ENCODE results near the gene NPNT.
"Not testable (repeated sequence)": the region's sequence is repeated elsewhere in the genome, so short reads cannot be mapped to it uniquely, and the experiment has no call there.

The NPNT gene, protein sequence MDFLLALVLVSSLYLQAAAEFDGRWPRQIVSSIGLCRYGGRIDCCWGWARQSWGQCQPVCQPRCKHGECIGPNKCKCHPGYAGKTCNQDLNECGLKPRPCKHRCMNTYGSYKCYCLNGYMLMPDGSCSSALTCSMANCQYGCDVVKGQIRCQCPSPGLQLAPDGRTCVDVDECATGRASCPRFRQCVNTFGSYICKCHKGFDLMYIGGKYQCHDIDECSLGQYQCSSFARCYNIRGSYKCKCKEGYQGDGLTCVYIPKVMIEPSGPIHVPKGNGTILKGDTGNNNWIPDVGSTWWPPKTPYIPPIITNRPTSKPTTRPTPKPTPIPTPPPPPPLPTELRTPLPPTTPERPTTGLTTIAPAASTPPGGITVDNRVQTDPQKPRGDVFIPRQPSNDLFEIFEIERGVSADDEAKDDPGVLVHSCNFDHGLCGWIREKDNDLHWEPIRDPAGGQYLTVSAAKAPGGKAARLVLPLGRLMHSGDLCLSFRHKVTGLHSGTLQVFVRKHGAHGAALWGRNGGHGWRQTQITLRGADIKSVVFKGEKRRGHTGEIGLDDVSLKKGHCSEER

DNA sequence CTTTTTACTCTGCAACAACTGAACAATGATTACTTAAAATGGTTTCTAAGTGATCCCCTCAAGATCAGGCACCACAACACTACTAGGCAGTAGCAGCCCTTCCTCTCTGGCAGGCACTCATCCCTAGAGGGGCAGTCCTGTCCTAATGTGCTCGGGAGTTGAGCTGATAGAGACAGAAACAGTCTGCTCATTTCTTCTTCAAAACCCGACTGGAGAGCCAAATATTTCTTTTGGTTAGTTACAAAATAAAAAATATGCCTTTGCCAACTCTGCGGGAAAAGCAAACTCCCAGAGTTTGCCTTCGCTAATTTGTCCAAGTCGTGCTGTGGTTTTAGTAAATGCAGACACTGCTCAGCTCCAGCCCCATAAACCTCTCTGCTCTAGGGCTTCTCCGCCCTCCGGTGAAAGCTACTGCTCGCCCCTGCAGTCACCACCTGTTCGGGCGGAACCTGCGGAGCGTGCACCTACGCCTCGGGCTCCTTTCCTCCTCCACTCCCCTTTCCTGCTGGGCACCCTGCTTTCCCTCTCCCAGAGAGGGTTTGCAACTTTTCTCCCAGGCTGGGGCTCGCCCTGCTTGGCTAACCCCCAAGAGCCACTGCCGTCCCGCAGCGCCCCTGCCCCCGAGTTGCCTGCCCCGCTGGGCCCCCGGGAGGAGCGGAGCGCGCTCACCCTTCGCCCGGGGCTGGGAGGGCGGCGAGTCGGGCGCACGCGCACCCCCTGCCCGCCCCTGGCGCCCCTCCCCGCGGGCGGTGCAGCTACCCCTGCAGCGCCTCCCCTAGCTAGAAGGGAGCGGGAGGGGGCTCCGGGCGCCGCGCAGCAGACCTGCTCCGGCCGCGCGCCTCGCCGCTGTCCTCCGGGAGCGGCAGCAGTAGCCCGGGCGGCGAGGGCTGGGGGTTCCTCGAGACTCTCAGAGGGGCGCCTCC lies at the start of gene NPNT:
Gene NPNT (plus strand): TSS at position 812 of the 923 bp plus-strand sequence. CDS start 182 bp downstream, outside the sequence.
- DNase-seq, result no peak

DNA sequence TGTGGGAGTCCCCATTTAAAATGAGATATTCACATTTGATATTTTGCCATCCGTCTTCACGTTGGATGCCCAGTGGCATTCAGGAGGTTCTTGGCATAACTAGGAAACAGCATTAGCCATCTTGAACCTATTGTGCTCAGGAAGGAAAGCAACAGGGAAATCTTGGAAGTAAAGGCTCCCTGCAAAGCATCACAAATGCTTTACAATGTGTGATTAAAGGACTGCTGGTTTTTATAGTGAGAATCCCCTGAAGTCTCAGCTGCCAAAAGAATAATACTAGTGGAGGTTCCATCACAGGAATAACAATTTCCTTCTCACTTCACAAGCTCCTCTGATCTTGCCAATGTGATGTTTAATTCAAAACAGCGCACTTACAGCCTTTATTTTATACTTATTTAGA lies 49.7 kb upstream of the NPNT start:
- DNase-seq, result no peak

DNA sequence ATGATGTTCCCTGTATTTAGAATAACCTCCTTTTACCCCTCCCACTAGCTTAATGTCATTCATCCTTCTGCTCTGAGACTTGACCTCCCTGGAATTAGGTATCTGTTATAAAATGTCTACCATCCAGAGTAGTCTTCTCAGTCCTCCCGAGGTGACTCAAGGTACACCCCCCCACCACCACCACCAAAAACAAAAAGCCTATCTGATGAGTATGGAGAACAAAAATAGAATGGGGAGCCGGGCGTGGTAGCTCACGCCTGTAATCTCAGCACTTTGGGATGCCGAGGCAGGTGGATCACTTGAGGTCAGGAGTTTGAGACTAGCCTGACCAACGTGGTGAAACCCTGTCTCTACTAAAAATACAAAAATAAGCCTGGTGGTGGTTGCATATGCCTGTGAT lies 46.9 kb upstream of the NPNT start:
- DNase-seq, result not testable (repeated sequence)

DNA sequence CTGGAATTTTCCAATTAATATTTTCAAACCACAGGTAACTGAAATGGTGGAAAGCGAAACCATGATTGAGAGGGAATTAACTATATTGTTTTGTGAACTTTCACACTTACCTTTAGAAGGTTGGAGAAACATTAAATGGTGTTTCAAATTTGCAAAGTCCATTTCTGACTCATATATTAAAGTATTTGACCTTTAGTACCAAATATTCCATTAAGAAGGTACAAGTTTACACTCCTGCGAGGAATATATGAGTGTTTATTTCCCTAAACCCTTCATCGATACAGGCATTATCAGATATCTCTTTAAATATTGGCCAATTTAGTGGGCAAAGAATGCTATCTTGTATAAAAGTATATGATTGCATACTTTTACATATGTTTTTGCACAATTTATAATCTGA lies 44.1 kb upstream of the NPNT start:
- DNase-seq, result no peak

DNA sequence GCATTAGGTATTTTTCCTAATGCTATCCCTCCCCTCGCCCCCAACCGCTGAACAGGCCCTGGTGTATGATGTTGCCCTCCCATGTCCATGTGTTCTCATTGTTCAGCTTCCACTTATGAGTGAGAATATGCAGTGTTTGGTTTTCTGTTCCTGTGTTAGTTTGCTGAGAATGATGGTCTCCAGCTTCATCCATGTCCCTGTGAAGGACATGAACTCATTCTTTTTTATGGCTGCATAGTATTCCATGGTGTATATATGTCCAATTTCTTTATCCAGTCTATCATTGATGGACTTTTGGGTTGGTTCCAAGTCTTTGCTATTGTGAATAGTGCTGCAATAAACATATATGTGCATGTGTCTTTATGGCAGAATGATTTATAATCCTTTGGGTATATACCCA lies 43.0 kb upstream of the NPNT start:
- DNase-seq, result not testable (repeated sequence)

DNA sequence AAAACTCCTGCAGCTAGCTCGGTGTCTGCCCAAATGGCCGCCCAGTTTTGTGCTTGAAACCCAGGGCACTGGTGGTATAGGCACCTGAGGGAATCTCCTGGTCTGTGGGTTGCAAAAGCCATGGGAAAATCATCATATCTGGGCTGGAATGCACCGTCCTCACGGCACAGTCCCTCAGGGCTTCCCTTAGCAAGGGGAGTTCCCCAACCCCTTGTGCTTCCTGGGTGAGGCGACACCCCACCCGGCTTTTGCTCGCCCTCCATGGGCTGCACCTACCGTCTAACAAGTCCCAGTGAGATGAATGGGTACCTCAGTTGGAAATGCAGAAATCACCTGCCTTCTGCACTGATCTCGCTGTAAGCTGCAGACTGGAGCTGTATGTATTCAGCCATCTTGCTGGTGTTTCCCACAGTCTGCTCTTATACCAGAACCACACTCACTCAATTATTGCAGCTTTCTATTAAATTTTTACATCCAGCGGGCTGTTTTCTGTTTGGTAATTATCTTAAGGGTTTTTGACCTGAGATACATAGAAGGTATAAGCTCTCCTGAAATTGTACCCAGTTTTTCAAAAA lies 36.7 kb upstream of the NPNT start:
- DNase-seq, result no peak

DNA sequence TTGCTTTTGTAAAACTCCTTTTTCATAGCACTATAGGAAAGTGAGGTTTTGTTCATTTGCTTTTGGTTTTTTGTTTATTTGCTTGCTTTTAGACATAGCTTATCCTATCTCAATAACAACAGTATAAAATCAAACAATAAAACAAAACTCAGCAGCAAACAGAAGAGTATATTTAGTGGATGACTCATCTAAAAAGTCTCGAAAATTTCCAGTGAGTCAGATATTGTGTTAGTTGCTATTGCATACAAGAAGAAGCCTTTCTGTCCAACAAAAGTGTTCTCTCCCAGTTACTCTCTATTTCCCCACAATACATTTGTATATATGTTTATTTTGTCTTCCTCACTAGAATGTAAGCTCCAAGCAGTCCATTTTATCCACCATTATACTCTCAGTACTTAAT lies 36.0 kb upstream of the NPNT start:
- DNase-seq, result no peak

DNA sequence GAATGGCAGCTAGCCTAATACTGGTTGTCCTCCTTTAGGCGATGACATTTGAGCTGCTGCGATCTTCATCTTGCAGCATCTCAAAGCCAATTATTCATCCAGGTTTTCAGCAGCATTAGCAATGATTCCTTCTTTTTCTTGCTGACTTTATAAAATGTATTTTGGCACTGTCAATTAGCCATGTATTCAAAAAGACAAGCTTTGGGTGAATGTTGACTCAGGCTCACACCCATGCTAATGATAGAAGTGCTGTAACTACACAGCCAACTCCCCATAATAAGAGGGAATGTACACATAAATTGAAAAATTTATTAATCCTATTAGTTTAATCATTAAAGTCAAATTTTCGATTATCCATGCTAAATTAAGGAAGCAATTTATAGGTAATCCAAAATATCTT lies 24.3 kb upstream of the NPNT start:
- no peak for DNase-seq

DNA sequence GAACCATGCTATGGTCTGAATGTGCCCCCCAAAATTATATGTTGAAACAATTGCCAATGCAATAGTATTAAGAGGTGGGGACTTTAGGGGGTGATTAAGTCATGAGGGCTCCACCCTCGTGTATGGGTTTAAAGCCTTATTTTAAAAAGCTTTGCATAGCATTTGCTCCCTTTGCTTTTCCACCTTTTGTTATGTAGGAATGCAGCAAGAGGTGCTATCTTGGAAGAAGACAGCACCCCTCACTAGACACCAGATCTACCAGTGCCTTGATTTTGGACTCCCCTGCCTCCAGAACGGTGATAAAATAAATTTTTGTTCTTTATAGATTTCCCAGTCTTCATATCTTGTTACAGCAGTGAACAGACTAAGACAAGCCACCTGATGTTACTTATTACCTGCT lies 23.3 kb upstream of the NPNT start:
- DNase-seq, result no peak

DNA sequence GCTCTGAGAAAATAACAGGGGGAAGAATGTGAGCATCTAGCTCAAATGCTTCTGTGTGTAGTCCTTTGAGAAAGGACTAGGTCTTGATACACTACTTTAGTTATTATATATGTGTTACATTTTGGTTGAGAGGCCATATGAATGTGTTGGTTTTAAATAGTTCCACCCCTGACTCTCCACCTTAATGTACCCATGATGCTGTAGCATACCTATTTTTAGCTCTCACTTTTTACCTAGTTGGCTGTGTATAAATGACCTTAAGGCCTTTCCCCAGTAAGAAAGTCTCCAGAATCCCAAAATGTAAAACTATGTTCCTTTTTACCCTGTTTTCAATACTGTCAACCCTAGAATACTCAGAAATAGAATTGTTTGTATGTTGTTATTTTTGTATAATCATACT lies 20.0 kb upstream of the NPNT start:
- DNase-seq, result no peak

DNA sequence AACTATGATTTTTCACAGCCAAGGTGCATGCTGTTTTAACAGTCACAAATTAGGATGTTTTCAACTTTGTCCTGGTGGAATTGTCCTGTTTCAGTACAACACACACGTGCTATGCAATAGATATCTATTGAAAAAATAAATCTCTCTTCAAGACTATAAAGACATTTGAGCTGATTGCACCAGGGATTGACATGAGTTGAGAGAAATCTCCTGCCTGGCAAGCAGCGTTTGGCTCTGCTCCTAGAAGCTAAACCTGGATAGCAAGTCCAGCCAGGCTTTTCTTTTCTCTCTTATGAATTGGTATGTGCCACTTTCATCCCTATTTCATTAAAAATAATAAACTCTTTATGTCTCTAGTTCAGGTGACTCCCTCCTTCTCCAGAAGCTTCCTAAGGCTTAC lies 16.6 kb upstream of the NPNT start:
- no peak for DNase-seq

DNA sequence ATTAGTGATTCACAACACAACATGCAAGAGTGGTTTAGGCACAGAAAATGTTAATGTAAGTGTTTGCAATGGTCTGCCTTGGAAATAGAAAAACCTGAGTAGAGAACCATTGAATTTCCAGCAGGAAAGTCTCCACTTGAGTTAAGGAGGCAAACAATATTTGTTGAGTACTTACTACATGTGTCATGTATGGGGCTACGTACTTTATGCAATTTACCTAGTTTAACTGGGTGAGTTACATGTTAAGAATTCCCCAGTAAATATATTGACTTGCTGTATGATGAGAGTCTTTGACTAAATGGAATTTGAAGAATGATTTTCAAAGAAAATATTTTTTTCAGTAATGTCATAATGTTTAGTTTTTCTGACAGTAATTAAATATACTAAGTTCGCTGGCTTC lies 7.8 kb upstream of the NPNT start:
- no peak for DNase-seq

DNA sequence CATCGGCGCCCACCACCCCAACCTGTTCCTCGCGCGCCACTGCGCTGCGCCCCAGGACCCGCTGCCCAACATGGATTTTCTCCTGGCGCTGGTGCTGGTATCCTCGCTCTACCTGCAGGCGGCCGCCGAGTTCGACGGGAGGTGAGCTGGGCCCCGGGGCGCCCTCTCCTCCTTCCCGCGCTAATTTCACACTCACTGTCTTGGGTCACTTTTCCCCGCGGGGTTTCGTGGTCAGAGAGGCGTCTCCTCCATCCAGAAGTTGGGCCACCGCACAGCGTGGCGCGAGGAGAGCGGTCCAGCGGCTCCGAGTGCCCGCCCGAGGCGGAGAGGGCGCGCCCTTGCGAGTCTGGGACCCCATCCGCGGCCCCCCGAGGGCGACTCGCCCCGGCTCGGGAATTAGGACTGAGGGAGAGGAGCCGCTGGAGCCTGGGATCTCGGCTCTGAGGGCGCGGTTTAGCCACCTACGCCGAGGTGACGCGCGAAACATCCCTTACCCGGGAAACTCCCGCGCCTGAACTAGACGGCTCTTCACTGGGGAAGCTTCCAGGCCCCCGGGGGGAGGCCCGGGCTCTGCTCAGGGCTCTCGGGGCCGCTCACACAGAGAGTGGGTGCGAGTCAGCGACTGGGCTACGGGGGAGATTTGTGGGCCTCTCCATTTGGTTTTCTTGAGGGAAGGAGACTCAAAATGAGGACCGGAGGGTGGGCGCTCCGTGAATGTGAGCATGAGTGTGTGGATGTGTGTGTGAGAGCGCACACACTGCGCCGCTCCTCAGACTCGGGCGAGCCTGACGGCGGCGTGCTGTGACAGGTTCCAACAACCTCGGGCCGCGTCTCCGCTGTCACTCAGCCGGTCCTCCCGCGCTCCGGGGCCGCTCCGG lies 551 bp downstream of the NPNT start:
- no peak for DNase-seq

DNA sequence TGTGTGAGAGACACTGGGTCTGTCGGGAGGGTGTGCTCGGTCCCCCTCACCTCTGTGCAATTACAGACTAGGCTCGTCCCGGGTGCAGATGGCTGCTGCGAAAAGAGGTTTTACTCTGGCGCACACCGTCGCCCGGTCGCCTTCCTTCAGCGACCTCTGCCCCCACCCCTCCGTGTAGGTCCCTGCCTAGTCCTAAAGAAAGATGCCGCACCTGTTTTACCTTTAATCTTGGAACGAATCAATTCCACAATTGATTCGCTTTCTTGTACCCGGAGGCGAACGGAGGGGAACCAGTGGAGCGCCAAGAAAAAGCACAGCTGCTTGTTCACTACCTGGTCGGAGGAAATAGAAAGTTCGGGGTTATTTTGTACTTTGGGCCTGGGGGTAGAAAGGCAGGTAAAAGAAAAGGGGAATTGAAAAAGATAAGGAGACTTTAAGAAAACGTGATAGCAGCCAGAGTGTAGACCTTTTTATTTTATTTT lies 1.2 kb downstream of the NPNT start:
- no peak for DNase-seq

DNA sequence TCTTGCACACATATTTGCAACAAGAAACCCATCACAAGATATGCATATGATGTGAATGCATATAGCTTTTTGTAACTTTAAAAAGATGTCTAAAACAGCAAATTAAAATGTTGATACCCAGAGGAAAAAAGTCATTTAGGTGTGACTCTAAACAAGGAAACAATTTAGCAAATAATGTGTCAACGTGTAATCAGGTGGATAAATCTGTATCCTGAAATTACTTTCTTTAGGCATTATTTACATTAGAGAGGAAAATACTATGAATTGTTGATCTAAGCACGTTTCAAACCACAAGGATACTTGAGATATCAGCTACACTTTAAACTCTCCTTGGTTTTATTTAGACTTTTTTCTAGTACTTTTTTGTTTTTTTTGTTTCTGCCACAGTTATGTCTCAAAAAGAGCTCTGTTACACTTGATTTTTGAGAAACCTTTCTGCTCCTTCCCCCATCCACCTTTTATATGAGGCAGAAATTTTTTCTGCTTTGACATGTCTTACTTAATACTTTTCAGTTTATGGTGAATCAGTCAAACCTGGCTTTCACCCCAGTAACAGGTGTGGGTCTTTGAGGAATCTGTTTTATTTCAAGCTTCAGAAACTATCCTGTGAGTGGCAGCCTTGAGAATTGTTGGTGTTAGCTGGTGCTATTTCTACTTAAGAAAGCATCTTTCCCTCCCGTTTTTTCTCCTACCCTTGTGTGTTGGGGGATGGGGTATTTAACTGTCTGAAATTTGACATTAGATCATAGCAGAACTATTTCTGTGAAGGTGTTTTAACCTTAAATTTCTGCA lies 1.9 kb downstream of the NPNT start:
- no peak for DNase-seq

DNA sequence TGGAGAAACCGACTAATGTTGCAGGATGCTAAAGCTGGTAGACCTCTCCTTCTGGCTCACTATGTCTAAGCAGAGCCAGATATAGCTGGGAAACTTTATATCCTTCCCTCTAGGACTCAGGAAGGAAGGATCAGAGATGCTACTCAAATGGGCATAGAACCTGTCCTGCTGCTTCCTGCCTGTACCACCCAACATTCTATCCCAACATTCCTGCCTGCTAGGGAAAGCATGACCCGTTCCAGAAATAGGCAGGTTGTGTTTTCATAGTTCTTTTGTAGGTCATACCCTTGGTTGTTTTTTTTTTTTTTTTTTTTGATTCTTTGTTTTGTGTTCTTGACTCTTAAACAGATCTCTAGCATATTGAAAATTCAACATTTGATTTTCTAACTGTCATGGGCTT lies 5.3 kb downstream of the NPNT start:
- no peak for DNase-seq

DNA sequence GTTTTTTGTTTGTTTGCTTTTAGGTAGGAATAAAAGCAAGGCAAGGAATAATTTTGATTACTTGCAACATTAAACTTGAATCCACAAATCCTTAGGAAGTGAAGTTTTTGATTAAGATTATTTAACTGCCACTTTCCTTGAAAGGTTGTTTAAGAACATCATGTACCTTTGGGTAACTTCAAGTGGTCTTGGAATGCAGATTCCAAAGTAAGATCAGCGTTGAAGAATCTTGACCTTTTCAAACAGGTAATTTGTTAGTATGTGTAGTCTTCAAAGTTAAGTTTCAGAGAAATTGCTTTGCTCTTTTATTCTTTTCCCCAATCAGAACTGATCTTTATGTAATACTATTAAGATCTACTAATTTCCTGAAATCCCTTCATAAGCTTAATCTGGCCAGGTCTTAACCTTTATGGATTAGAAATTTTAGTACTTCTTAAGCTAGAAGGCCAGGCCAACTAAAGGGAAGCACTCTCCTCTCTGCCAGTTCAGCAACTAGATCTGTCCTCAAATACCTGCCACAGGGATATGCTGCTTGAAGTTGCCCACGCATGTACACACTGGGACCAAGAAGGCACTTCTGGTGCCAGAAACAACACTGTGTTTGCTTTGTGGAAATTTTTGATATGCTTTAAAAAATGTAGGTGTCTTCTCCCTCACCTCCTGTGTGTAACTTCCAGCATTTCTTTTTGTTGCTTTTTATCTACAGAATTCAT lies 7.4 kb downstream of the NPNT start:
- no peak for DNase-seq

DNA sequence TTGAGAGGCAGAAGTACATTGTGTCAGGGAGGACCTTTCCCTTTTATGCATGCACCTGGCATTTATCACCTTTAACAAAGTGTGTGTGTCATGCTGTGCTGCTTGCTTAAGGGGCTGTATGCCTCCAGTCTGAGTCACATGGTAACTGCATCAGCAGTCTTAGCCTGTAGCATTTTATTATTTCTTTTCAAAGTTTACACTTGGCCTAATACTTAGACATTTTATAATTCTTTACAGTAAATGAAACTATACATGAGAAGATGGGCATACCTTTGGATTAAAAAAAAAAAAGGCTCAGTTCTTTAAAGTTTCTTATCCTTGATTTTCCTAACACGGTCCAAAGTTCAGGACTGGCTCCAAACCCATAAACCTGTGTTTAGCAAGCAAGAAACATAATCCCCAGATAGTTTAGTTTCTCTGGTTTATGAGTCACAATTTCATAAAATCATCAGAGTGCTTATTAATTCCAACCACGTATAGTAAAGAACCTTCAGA lies 14.6 kb downstream of the NPNT start:
- no peak for DNase-seq

DNA sequence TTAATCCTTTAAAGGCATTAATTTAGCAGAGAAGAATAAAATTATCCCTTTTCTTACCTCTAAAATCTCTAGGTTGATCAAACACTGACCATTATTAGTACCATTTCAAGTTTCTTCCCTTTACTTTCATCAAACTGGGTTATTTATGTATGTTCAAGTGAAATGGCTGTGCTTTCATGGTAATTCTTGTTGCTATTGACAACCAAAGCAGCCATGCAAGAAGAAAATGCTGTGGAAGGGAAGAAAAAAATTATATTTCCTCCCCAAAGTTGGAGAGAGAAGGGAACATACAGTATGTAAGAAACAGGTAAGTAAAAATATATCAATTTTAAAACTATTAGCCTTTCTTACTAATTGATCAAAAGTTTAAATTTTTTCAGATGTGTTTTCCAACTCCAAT lies 16.2 kb downstream of the NPNT start:
- DNase-seq, result no peak

DNA sequence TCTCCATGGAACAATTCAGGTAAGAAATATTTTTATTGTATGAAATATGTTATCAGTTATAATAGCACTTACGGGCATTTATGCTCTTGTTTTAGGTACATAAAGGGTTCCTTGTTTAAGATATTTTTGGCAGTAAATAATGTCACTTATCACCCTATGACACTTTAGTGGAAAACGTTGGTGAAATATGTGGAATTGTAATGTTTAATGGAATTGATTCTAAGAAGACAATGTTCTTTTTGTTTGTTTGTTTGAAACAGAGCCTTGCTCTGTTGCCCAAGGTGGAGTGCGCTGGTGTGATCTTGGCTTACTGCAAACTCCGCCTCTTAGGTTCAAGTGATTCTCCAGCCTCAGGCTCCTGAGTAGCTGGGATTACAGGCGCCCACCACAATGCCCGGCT lies 17.4 kb downstream of the NPNT start:
- no peak for DNase-seq
